ENCODE results near the gene KLF8.

DNA sequence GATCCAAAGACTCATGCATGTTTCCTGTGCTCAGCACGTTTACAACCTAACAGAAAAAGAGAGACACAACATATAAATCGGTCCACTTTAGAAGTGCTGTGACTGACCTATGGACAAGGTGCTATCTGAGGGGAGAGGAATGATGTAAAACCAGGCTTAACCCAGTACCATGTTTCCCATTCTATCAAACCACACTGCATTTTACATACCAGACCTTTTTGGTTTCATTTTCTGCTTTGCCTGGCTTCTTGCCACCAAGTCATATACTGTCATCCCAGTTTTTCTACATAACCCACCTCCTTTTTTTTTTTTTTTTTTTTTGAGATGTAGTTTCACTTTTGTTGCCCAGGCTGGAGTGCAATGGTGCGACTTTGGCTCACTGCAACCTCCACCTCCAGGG lies 82.2 kb downstream of the KLF8 start:
- TF ChIP-seq KAT7 (CRISPR knock-in tag; IDR thresholded peaks at IDR 0.05; ENCODE audit: borderline replicate concordance) = no peak
- TF ChIP-seq, protein P1, sequence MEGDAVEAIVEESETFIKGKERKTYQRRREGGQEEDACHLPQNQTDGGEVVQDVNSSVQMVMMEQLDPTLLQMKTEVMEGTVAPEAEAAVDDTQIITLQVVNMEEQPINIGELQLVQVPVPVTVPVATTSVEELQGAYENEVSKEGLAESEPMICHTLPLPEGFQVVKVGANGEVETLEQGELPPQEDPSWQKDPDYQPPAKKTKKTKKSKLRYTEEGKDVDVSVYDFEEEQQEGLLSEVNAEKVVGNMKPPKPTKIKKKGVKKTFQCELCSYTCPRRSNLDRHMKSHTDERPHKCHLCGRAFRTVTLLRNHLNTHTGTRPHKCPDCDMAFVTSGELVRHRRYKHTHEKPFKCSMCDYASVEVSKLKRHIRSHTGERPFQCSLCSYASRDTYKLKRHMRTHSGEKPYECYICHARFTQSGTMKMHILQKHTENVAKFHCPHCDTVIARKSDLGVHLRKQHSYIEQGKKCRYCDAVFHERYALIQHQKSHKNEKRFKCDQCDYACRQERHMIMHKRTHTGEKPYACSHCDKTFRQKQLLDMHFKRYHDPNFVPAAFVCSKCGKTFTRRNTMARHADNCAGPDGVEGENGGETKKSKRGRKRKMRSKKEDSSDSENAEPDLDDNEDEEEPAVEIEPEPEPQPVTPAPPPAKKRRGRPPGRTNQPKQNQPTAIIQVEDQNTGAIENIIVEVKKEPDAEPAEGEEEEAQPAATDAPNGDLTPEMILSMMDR (IDR thresholded peaks at IDR 0.05) = no peak
